ENCODE results near the gene AHRR.

DNA sequence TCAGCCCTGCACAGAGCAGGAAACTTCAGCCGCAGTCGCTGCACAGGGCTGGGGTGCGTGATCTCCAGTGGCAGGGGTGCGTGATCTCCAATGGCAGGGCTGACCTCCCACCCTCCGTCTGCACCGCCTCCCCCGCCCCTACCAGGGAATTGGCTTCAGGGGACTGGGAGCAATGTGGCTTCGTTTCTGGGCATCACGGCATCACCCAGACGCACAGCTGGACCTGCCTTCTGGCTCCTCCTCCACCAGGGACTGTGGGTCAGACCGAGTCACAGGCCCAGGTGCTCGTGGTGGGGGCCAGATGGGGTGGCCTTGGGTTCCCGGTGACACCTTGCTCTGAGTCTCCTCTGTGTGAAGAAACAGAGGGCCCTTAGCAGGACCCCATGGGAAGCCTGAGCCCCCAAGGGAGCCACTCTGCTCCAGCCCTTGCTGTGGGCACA lies 51.1 kb downstream of the AHRR start:
- TF ChIP-seq STAT3 (IDR thresholded peaks at IDR 0.05; ENCODE audit: low read depth, low read length) (no peak), TARDBP (IDR thresholded peaks at IDR 0.05; ENCODE audit: borderline replicate concordance) (no peak), RAD21 (IDR thresholded peaks at IDR 0.05; ENCODE audit: insufficient read depth, low read depth, low read length) (no peak), ZSCAN29 (IDR thresholded peaks at IDR 0.05) (no peak), EZH2 (IDR thresholded peaks at IDR 0.05; ENCODE audit: borderline replicate concordance, control insufficient read depth, low read depth, low read length) (no peak), POLR2AphosphoS5 (IDR thresholded peaks at IDR 0.05; ENCODE audit: low read length) (no peak), NR2C2 (IDR thresholded peaks at IDR 0.05; ENCODE audit: borderline replicate concordance, control insufficient read depth, insufficient read length, low read depth) (no peak), POLR2AphosphoS2 (IDR thresholded peaks at IDR 0.05; ENCODE audit: low read depth, low read length) (no peak), YY1 (IDR thresholded peaks at IDR 0.05; ENCODE audit: low read depth, low read length) (no peak), POLR2A (IDR thresholded peaks at IDR 0.05; ENCODE audit: low read depth, low read length) (no peak)
- TF ChIP-seq, protein P1, sequence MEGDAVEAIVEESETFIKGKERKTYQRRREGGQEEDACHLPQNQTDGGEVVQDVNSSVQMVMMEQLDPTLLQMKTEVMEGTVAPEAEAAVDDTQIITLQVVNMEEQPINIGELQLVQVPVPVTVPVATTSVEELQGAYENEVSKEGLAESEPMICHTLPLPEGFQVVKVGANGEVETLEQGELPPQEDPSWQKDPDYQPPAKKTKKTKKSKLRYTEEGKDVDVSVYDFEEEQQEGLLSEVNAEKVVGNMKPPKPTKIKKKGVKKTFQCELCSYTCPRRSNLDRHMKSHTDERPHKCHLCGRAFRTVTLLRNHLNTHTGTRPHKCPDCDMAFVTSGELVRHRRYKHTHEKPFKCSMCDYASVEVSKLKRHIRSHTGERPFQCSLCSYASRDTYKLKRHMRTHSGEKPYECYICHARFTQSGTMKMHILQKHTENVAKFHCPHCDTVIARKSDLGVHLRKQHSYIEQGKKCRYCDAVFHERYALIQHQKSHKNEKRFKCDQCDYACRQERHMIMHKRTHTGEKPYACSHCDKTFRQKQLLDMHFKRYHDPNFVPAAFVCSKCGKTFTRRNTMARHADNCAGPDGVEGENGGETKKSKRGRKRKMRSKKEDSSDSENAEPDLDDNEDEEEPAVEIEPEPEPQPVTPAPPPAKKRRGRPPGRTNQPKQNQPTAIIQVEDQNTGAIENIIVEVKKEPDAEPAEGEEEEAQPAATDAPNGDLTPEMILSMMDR (IDR thresholded peaks at IDR 0.05 in 2 of 3, conservative IDR thresholded peaks at IDR 0.05 in 1 of 3; ENCODE audit: control insufficient read depth in 2 of 3, extremely low read depth in 1 of 3, insufficient read depth in 1 of 3, low read depth in 3 of 3, low read length in 3 of 3), result no peak
- TF ChIP-seq, protein P2, sequence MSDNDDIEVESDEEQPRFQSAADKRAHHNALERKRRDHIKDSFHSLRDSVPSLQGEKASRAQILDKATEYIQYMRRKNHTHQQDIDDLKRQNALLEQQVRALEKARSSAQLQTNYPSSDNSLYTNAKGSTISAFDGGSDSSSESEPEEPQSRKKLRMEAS (IDR thresholded peaks at IDR 0.05; ENCODE audit: low read depth, low read length), result no peak
- TF ChIP-seq, protein P3, sequence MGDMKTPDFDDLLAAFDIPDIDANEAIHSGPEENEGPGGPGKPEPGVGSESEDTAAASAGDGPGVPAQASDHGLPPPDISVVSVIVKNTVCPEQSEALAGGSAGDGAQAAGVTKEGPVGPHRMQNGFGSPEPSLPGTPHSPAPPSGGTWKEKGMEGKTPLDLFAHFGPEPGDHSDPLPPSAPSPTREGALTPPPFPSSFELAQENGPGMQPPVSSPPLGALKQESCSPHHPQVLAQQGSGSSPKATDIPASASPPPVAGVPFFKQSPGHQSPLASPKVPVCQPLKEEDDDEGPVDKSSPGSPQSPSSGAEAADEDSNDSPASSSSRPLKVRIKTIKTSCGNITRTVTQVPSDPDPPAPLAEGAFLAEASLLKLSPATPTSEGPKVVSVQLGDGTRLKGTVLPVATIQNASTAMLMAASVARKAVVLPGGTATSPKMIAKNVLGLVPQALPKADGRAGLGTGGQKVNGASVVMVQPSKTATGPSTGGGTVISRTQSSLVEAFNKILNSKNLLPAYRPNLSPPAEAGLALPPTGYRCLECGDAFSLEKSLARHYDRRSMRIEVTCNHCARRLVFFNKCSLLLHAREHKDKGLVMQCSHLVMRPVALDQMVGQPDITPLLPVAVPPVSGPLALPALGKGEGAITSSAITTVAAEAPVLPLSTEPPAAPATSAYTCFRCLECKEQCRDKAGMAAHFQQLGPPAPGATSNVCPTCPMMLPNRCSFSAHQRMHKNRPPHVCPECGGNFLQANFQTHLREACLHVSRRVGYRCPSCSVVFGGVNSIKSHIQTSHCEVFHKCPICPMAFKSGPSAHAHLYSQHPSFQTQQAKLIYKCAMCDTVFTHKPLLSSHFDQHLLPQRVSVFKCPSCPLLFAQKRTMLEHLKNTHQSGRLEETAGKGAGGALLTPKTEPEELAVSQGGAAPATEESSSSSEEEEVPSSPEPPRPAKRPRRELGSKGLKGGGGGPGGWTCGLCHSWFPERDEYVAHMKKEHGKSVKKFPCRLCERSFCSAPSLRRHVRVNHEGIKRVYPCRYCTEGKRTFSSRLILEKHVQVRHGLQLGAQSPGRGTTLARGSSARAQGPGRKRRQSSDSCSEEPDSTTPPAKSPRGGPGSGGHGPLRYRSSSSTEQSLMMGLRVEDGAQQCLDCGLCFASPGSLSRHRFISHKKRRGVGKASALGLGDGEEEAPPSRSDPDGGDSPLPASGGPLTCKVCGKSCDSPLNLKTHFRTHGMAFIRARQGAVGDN (IDR thresholded peaks at IDR 0.05), result no peak
- TF ChIP-seq, protein P4, sequence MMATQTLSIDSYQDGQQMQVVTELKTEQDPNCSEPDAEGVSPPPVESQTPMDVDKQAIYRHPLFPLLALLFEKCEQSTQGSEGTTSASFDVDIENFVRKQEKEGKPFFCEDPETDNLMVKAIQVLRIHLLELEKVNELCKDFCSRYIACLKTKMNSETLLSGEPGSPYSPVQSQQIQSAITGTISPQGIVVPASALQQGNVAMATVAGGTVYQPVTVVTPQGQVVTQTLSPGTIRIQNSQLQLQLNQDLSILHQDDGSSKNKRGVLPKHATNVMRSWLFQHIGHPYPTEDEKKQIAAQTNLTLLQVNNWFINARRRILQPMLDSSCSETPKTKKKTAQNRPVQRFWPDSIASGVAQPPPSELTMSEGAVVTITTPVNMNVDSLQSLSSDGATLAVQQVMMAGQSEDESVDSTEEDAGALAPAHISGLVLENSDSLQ (IDR thresholded peaks at IDR 0.05), result no peak

Data from GM12878 (cell line).